AG09319 (cell line): ENCODE data around the gene FHIT.

ENCODE experiments used
- DNase-seq: peaks from one replicate; pipeline ENCODE4 v3.0.0-alpha.2; 2010; ENCODE audit warnings: low read depth; ENCODE audit errors: extremely low read depth
- CTCF ChIP-seq: IDR thresholded peaks from 2 replicates; pipeline ENCODE4 v1.5.1; 2011; ENCODE audit warnings: low read depth, mild to moderate bottlenecking, inconsistent platforms, low read length, moderate library complexity

The FHIT gene

GRCh38 chr3:60847791-60848190 is 403.5 kb downstream of the FHIT start:
- TF ChIP-seq CTCF, result no peak

DNA sequence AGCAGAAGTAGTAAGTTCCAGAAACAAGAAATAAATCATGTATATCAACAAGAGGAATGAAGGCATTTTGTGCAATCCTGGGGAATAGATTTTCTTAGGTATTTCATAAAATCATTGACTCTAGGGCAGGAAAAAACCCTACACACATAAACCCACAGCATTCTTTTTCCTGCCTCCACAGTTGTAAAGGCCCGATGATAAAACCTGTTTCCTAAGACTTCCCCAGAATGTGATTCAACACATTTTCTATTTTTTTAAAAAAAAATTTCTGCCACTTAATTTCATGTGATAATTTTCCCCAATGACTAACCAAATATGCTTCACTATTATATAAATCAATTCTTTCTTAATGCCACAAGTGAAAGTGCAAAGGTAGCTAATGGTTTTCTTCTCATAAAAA is 407.0 kb downstream of the FHIT start:
- DNase-seq, result no peak

More at GRCh38 chr3:60847791-60848190, 403.5 kb downstream of the FHIT start:
- no peak for DNase-seq

GRCh38 chr3:60841355-60841754 is 409.9 kb downstream of the FHIT start:
- no peak for DNase-seq
- no peak for TF ChIP-seq CTCF

More for the DNA sequence above, 407.0 kb downstream of the FHIT start:
- no peak for TF ChIP-seq CTCF

DNA sequence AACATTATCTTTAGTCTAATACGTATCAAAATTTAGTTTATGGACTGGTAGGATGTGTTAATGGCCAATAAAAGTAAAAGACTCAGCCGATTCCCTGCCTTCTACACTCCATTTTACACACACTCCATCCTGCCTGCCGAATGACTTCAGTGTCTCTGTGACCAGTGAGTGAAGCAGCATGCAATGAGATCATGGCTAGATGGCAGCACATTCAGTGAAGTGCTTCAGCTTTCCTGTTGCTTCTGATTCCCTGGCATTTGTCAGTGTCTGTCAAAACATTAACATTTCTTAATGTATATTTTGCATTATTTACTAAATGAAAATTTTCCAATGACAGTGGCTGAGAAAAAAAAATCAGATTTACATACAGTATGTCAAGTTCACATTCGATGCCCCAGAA is 412.0 kb downstream of the FHIT start:
- TF ChIP-seq CTCF, result no peak
- no peak for DNase-seq

- TF ChIP-seq CTCF, result no peak
- no peak for DNase-seq
These were observed 415.5 kb downstream of the FHIT start for GRCh38 chr3:60835796-60836195.

DNA sequence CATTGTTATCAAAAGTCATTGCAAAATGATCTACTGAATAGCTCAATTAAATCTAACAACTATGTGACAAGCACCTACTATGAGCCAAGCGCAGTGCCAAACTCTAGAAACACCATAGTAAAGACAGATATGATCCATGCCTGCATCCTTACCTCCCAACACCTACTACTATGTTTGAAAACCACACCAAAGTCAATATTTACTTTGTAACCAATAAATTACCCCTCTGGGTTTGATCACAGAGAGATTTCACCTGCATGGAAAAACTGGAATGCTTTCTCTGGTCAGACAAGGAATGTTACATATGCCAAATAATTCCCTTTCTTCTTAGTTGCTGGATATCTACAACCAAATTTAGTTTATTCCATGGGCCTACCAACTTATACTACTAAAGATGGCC is 422.2 kb downstream of the FHIT start:
- DNase-seq, result no peak
- TF ChIP-seq CTCF, result no peak

DNA sequence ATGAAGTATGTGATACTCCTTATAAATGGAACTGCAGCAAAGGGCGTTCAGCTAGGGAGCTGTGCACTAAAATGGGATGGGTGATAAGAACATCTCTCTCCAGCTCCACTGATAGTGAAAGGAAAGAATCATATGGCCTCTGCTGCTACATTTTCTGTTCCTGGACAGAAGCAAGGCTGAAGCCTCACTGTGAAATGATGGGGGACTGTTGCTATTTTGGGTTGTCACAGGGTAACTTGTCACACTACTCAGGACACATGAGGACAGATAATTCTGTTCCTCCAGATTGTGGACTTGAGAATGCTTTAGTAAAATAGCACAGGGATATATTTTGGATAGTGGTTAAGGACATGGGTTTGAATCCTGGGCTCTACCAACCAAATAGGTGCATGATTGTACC is 423.6 kb downstream of the FHIT start:
- no peak for DNase-seq
- no peak for TF ChIP-seq CTCF
